GM21529 (cell line): ENCODE results near the gene CDC37L1.
A peak's percentile ranks its signal among the peaks of the same experiment; 100 is the strongest.

Source experiments
- ATAC-seq: cut with Tn5 transposase; IDR thresholded peaks from one replicate; pipeline ENCODE4 v1.9.1; 2021; ENCODE audit not compliant: unreplicated experiment

The CDC37L1 gene

DNA sequence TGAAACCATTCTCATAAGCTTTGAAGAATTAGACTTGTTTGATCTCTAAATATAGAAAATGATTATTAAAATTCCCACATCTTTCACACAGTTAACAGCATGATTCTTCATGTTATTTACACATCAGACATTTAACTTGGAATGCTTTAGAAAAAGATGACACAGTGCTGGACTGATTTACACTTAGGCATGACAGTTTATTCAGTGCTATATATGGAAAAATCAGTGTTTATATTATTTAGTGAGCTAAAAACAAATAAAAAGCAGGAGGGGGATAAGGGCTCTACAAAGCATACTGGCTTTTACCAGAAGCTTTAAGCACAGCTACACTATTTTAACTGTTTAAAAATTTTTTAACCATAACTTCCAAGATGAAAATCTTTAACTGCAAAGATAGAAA lies 30.0 kb downstream of the CDC37L1 start:
- no peak for ATAC-seq

DNA sequence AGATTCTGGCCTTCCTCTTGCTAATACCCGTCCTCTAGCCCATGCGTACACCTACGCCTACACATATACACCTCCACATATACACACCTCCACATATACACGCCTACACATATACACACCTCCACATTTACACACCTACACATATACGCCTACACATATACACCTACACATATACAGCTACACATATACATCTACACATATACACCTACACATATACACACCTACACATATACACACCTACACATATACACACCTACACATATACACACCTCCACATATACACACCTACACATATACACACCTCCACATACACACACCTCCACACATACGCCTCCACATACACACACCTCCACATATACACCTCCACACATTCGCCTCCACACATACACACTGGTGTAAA lies 34.5 kb downstream of the CDC37L1 start:
- no peak for ATAC-seq

DNA sequence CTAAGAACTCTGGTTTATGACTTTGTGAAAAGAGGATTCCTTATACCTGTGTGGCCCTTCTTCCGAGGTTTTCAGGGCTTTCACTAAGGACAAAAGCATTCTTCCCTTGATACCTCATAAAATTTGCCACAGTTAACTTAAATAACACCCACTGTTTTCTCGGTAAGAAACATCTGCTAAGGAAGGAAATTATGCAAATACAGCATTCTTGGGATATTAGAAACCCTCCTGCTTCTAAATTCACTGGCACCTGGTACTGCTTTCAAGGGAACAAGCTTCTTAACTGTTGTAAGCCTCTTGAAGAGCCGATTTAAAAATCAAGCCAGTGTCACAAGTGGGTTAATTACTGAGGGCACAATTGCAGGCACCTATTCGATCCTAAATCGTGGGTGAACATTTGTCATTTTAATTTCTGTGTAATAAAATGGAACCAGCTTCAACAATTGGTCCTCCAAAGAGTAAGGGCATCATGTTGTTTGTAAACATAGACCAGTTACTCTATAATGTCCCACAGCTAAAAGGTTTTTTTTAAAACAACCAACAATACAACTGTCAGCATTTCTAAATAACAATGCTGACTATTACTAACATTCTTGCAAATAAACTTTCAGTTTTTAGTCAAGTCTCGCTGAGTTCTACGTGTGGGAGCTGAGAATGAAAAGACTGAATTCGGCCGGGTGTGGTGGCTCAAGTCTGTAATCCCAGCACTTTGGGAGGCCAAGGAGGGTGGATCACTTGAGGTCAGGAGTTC lies 35.1 kb downstream of the CDC37L1 start:
- ATAC-seq = no peak

DNA sequence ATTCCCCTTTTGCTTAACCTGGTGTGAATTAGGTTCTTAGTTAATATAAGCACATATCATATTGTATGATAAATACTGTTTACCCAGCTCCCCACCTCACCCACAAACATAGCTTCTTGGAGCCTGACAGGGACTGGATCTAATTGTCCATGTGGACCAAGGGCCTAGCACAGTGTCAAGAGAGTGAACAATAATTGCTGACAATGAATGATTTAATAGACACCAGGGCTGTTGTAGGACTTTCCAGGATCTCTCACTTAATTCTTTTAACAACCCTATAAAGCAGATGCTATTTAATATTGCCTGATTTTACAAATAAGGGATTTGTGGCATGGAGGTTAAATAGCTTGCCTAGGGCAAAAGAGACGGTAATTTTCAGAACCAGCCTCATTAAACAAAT lies 36.8 kb downstream of the CDC37L1 start:
- no peak for ATAC-seq

DNA sequence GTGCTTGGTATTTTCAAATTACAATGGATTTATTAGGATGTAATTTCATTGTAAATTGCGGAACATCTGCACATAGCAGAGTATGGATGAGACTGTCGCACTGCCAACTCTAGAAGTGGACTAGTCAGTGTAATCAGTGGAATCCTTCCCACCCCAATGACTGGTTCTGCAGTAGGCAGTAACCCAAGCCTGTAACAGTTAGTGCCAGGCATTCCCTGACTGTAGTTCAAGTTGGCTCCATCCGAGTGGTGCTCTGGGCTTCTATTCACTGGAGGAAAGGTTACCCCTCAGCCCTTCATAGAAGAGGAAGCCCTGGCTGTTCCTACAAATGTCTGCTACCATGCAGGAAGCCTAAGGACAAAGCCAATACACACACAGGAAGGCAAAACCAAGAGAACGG lies 38.4 kb downstream of the CDC37L1 start:
- ATAC-seq = no peak

DNA sequence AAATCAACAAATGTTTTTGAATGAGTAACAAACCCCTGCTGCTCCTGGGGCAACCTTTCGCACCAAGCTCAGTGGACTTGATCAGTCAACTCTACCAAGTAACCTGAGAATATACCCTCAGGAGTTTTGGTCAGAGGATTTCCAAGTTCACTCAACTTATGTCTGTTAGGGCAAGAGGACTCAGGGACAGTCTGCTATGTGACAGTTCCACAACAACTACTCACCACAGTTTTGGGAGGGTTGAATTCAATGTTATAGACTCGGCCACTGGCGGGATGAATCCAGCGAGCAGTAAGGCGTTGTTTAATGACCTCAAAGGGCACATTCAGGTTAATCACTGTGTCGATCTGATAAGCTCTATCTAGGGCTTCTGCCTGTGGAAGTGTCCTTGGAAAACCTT lies 39.5 kb downstream of the CDC37L1 start:
- ATAC-seq = no peak

DNA sequence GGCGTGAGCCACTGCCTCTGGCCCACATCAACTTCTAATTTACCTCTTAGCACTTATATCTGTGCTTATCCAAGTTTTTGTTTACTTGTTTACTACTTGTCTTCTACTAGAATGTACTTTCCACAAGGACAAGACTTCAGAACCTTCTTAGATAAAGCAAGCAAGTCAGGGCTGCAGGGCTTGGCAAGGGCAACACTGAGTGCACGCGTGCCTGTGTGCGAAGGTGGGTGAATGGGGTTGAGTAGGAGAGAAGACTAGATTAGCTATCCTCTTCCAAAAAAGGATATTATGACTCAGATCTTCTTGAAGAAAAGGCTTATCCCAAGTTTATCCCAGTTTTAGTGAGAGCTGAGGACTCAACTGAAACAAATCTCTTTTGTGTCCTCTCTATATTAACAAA lies 42.4 kb downstream of the CDC37L1 start:
- ATAC-seq = no peak

DNA sequence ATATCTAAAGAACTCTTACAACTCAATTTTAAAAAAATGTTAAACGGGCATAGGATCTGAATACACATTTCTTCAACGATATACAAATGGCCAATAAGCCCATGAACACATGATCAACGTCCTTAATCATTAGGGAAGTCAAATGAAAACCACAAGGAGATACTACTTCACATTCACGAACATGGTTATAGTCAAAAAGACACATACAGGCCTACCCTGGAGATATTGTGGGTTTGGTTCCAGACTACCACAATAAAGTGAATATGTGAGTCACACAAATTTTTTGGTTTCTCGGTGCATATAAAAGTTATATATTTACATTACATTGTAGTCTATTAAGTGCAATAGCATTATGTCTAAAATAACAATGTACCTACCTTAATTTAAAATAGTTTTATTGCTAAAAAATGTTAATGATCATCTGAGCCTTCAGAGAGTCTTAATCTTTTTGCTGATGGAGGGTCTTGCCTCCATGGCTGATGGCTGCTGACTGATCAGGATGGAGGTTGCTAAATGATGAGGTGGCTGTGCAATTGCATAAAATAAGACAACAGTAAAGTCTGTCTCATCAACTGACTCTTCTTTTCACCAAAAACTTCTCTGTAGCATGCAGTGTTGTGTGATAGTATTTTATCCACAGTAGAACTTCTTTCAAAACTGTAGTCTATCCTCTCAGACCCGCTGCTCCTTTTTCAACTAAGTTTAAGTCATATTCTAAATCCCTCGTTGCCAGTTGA lies 46.5 kb downstream of the CDC37L1 start:
- no peak for ATAC-seq

DNA sequence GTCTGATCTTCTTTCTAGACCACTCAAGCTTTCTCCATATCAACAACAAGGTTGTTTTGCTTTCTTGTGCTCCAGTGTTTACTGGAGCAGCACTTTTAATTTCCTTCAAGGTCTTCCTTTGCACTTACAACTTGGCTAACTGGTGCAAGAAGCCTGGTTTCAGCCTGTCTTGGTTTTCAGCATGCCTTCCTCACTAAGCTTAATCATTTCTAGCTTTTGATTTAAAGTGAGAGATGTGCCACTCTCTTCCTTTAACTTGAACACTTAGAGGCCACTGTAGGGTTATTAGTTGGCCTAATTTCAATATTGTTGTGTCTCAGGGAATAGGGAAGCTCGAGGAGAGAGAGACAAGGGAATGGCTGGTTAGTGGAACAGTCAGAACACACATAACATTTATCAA lies 48.2 kb downstream of the CDC37L1 start:
- ATAC-seq = no peak

DNA sequence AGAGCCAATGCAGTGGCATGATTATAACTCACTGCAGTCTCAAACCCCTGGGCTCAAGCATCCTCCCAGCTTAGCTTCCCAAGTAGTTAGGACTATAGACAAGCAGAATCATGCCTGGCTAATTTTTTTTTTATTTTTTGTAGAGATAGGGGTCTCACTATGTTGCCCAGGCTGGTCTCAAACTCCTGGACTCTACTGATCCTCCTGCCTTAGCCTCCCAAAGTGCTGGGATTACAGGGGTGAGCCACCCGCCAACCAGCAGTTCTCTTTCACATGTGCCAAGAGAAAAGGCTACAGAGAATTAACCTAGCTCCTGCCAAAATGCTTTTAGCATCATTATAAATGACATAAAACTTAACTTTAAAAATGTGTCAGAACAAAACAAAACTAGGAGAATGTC lies 53.5 kb downstream of the CDC37L1 start:
- ATAC-seq = no peak

DNA sequence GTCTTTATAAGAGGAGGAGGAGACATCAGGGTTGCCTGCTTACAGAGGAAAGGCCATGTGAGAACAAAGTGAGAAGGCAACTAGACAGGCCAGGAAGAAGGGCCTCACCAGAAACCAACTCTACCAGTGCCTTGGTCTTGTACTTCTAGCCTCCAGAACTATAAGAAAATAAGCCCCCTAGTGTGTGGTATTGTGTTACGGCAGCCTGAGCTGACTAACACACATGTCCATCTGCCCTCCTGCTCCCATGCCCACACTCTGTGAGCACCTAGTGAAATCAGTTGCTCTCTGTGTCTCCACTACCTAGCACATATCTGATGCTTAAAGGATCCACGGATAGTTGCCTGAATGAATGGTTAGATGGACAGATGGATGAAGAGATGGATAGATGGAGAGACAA lies 54.8 kb downstream of the CDC37L1 start:
- ATAC-seq = no peak

DNA sequence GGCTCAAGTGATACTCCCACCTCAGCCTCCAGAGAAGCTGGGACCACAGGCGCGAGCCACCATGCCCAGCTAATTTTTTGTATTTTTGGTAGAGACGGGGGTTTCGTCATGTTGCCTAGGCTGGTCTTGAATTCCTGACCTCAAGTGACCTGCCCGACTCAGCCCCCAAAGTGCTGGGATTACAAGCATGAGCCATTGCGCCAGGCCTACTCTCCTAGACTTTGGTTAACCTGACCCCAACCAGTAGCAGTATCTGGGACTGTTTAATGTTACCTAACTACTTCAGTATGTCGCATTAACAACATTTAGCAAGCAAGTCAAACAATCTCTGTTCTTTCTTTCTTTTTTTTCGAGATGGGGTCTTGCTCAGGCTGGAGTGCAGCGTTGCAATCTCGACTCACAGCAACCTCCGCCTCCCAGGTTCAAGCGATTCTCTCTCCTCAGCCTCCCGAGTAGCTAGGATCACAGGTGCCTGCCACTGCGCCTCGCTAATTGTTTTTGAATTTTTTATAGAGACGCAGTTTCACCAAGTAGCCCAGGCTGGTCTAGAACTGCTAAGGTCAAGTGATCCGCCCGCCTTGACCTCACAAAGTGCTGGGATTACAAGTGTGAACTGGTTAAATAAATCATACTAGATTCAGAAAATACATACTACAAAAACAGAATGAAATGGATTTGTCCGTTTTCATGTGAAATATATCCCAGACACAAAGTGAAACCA lies 59.7 kb downstream of the CDC37L1 start:
- ATAC-seq = no peak

DNA sequence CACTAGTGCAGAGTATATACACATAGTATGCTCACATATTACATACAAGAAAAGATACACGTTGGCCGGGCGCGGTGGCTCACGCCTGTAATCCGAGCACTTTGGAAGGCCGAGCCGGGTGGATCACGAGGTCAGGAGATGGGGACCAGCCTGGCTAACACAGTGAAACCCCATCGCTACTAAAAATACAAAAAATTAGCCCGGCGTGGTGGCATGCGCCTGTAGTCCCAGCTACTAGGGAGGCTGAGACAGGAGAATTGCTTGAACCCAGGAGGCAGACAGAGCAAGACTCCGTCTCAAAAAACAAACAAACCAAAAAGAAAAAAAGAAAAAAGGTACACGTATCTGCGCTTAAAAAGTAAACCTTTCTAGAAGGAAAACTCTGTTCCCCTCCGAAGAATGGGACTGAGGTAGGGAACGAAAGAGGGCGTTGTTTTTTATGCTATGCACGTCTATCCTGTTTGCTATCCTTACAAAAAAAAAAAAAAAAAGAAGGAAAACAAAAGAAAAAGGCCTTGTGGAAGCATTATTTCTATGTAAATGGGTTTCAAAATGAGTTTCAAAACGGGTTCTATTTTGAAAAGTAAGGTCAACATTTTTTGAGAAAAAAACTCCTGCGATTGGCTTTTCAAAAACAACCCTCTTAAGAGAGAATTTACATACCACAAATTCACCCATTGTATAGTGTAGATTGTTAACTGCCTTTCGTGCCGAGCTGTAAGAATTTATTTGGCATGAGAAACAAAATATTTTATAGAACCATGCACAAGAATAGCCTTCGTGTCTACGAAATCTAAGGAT lies 60.4 kb downstream of the CDC37L1 start:
- ATAC-seq = no peak

DNA sequence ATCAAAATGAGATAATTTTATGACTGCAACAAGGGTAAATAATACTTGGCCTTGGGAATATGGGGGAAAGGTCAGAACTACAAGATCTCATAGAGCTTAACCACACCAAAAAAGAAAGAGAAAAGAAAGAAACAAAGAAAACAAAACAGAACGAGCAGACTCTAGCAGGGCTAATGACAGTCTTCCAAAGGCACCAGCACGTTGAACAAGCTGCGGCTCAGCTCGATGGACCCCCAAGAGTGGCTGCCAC lies 60.9 kb downstream of the CDC37L1 start:
- ATAC-seq = no peak

DNA sequence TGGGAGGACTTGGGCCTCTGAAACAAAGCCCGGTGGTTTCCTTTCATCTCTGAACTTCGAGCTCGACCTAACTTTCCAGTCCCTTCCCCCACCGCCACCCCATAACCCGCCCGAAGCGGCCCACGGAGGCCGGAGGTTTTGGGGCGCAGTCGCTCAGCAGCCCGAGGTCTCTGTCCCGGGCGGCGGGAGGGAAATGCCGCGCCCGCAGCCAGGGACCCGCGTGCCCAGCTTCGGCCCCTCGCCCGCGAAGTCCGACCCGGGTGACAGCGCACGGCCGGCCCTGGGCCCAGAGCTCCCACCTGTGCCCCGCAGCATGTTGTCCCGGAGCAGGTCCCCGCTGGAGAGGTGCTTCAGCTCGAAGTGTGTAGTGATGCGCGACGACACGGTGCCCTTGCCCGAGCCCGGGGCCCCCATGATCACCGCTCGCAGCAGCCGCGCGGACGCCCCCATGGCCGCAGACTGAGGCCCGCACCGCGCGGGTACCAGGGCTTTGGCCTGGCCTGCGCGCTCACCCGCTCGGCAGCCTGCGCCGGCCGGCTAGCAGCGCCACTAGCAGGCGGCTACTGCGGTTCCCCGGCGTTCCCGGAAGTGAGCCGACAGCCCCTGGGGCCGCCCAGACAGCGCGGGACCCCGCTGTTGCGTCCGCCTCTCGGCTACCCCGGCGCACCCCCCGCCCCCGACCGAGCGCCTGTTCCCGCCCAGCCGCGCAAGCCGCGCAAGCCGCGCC lies 61.4 kb downstream of the CDC37L1 start, which contains the start of gene AK3:
Gene AK3, minus strand, starts transcription at position 565 of the 727 bp plus-strand sequence. Its CDS starts 115 bp downstream, at position 450.
- peak; percentile 88 for ATAC-seq

DNA sequence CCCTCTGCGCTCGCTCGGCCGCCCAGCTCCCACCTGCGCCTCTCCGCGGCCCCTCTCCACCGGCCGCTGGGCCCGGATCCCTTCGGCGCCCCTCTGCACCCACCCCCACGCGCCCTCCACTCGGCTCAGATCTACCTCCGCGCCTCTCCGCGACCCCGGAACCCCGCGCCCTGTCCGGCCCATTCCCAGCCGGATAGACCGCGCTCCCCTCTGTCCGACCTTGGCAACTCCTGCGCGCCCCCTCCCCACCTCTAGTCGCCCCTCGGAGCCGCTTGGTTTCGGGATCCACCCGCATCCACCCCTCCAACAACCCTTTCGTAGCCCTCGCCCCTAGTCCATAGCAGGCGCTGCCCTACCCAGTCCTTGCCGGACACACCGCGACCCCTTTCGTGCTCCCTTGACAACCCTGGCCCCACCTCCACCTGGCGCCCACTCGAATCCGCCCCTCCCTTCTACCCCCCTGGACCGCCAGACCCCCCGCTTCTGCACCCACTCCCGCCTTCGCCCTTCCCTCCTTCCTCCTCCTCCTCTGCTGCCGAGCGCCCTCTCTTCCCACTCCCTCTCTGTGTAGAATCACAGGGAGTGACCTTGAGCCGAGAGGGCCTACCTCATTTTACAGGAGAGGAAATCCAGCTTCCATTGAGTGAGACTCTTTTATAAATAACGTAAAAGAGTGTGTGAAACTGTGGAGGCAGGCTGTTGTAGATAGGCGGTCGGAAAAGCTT lies 62.2 kb downstream of the CDC37L1 start:
- ATAC-seq = peak; percentile 7

DNA sequence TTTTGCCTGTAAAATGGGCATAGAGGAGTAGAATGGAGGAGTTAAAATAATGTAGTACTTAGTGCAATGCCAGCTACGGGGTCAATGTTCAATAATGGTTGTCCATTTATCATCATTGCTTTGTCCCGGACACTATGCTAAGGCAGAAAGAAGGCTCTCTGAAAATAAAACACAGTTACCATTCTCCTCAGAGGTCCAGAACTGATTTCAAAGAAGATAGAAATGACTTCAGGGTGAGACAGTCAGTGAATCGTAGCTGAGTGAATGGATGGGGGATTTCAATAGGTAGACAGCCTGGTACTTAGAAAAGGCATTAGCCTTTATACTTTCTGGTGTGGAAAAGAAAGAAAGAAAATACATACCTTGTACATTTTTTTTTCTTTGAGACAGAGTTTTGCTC lies 62.9 kb downstream of the CDC37L1 start:
- ATAC-seq = no peak

DNA sequence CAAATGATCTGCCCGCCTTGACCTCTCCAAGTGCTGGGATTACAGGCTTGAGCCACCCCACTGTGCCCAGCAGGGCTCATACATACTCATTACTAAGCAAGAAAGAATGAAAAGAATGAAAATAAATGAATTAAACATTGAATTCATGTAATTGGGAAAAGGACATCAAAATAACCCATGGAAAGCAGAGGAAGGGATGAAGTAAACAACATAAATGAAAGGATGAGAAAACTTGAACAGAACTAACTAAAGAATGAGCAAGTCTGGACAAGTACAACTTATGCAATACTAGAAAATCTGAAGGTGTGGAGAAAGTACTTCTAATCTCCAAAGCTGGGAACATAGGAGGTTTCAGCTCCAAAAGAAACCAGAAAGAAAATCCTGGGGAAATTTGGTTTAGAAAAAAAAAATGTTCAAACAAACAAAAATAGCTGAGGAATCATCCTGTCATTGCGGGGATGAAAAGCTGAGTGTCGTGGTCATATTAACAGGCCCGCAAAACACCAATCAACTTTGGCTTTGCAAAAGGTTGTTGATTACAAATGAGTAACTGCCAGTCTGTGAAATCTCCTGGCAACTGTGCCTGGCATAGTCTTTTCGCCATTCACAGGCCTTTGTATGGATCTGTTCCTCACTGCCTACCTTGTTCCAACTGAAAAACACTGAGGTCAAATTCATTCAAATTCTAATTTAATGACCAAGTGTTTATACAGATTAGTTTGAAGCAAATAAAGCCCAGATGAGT lies 63.9 kb downstream of the CDC37L1 start:
- ATAC-seq = no peak

DNA sequence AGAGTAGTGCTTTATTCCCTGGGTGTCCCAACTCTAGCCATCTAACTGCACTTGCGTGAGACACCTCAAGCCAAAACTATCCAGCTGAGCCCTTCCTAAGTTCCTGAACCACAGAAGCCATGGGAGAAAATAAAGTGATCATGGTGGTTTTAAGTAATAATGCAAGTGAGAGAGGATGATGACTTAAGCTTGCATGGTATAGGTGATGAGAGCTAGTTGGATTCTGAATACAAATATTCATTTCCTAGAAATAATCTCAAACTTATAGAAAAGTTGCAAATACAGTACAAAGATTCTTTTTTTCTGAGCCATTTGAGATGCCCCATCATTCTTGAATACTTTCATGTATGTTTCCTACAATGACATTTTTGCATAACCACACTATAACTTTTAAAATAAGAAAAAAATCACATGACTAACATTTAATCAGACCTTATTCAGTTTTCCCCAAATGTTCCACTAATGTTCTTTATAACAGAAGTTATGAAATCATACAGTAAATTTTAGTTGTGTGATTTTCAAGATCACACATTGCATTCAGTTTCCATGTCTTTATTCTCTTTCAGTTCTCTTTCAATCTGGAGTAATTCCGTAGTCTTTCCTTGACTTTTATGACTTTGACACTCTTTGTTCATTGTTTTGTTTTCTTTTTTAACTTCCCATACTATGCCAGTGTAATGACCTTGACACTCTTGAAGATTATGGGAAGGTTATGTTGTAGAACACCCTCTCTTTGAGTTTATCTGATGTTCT lies 67.1 kb downstream of the CDC37L1 start:
- ATAC-seq = no peak
